Ishikawa (cell line): ENCODE measurements around the gene SLAIN1.

Experiments
- CEBPB ChIP-seq: IDR thresholded peaks from 2 replicates; pipeline ENCODE4 v1.6.1; 2012
- EP300 ChIP-seq: IDR thresholded peaks from 2 replicates; pipeline ENCODE4 v1.6.1; 2012; ENCODE audit warnings: borderline replicate concordance
- MAX ChIP-seq: IDR thresholded peaks from 2 replicates; pipeline ENCODE4 v1.6.1; 2012
- RAD21 ChIP-seq: IDR thresholded peaks from 2 replicates; pipeline ENCODE4 v1.6.1; 2012; ENCODE audit warnings: low read depth
- REST ChIP-seq: IDR thresholded peaks from 2 replicates; pipeline ENCODE4 v1.6.1; 2012; ENCODE audit warnings: low read depth, mild to moderate bottlenecking
- YY1 ChIP-seq: IDR thresholded peaks from 2 replicates; pipeline ENCODE4 v1.6.1; 2012; ENCODE audit warnings: low read depth
- ZBTB7A ChIP-seq: IDR thresholded peaks from 2 replicates; pipeline ENCODE4 v1.6.1; 2012; ENCODE audit warnings: low read depth

GRCh38 chr13:77701305-77701704 lies 3.8 kb downstream of the SLAIN1 start:
- TF ChIP-seq MAX = no peak
- no peak for TF ChIP-seq YY1
- TF ChIP-seq CEBPB = no peak
- no peak for TF ChIP-seq EP300
- no peak for TF ChIP-seq RAD21
- TF ChIP-seq REST = no peak
- no peak for TF ChIP-seq ZBTB7A
